C4-2B (cell line): ENCODE results near the gene BRSK2.

Experiments
- H3K27ac ChIP-seq: fragments of 450-650 bp; 2 replicates; pipeline ENCODE4 v1.5.1; 2017
- ZFX ChIP-seq: fragments of 450-650 bp; IDR thresholded peaks from 2 replicates; pipeline ENCODE4 v1.6.1; 2017
- TF ChIP-seq, protein P1 (sequence below): fragments of 450-650 bp; conservative IDR thresholded peaks from 2 replicates; pipeline ENCODE4 v1.5.1; 2017; ENCODE audit warnings: mild to moderate bottlenecking

BRSK2 gene

DNA sequence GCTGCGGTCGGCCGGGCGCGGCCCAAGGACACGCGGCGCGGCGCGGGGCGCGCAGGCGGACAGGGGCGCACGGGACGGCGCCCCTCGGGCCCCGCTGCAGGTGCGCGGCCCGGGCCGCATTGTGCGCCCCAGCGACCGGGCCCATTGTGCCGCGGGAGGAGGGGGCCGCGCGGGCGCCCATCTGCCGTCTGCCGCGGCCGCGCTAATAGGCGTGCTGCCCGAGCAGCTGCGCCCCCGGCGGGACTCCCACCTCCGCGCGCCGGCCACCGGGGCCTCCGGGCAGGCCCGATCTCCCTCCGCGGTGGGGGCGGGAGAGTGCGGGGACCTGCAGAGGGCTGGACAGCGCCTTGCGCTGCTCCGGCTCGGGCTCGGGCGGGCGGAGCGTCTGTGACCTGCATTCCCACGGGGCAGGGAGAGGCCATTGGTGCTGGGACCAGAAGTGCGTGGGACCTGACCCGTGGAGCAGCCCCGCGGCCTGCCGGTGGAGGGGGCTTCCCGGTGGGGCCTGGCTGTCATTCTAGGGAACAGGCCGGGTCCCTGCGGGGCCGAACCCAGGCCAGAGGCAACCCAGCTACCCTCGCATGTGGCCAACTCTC, 933 bp downstream of the BRSK2 start:
- H3K27ac ChIP-seq: no peak overlapping the region
- TF ChIP-seq, protein P1, sequence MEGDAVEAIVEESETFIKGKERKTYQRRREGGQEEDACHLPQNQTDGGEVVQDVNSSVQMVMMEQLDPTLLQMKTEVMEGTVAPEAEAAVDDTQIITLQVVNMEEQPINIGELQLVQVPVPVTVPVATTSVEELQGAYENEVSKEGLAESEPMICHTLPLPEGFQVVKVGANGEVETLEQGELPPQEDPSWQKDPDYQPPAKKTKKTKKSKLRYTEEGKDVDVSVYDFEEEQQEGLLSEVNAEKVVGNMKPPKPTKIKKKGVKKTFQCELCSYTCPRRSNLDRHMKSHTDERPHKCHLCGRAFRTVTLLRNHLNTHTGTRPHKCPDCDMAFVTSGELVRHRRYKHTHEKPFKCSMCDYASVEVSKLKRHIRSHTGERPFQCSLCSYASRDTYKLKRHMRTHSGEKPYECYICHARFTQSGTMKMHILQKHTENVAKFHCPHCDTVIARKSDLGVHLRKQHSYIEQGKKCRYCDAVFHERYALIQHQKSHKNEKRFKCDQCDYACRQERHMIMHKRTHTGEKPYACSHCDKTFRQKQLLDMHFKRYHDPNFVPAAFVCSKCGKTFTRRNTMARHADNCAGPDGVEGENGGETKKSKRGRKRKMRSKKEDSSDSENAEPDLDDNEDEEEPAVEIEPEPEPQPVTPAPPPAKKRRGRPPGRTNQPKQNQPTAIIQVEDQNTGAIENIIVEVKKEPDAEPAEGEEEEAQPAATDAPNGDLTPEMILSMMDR: no peak
- TF ChIP-seq ZFX: no peak

DNA sequence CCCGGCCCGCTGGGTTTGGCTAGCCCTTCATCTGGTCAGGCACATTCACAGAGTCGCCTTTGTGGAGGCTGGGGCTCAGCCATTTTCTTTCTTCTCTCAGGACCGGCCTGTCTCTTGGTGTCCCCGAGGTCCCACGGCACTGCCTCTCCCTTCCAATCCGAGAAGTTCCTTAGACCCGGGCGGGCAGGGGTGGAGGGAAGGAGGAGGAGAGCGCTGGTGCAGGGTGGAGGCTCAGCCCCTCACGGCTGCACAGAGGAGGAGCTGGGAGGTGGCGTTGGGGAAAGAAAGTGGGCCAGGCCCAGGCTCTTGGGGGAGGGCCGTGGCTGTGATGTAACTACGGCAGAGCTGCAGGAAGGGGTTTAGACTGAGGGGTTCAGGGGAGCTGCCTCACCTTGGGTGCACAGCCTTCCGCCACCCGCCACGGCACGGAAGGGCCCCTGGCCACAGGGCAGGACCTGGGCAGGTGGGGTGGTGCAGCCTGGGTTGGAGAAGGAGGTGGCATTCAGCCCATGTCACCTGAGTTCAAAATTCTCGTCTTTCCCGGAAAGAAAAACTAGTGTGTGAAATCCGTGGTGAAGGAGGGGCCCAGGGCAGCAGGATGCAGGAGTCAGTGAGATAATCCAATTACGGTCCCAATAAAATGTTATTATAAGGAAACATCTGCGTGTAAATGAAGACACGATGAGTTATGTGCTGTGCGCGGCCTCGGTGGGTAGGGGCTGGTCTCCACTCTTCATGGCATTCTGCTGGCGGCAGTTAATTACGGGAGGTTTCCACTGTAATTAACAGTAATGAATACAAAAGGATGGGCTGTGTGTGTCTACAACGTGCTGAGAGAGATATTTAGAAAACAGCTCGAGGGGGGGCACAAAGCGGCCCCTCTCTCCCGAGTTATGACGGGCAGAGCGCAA, 1.7 kb downstream of the BRSK2 start:
- no peak for TF ChIP-seq ZFX
- TF ChIP-seq, protein P1: no peak
- no peak overlapping the region for H3K27ac ChIP-seq

DNA sequence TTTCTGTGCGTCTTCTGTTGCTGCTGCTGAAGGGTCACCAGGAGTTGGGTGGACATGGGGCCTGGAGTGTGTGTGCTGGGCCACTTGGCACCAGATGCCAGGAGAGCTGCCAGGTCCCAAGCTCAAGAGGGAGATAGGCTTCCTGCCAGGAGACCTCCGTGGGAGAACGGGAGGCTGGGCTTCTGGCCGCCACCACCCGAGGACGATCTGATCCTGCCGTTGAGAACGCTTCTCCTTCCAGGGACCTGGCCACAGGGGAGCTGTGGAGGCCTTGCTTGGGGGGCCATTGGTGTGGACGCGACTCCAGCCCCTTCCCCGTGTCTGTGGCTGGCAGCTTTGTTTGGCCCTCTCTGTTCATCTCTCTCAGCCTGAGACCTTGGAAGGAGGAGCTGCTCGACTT, 2.4 kb downstream of the BRSK2 start:
- H3K27ac ChIP-seq: no peak overlapping the region
- TF ChIP-seq ZFX: no peak

DNA sequence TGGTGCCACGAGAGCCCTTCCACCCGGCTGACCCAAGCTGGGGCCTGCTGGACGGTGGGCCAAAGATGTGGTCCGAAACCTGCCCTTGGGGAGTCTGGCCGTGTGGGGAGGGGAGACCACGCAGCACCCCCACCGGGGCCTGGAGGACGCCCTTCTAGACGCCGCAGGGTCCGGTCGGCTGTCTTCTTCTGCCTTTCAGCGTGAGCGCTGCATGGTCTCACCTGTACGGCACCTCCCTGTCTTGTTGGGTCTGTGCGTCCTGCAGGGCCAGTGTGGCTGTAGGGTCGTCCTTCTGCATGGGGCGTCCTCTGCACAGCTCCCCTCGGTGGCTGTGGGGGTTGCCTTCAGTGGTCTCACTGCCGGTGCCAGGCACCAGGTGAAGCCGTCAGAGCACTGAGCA, 2.8 kb downstream of the BRSK2 start:
- H3K27ac ChIP-seq: no peak overlapping the region
- TF ChIP-seq, protein P1: no peak
- no peak for TF ChIP-seq ZFX

DNA sequence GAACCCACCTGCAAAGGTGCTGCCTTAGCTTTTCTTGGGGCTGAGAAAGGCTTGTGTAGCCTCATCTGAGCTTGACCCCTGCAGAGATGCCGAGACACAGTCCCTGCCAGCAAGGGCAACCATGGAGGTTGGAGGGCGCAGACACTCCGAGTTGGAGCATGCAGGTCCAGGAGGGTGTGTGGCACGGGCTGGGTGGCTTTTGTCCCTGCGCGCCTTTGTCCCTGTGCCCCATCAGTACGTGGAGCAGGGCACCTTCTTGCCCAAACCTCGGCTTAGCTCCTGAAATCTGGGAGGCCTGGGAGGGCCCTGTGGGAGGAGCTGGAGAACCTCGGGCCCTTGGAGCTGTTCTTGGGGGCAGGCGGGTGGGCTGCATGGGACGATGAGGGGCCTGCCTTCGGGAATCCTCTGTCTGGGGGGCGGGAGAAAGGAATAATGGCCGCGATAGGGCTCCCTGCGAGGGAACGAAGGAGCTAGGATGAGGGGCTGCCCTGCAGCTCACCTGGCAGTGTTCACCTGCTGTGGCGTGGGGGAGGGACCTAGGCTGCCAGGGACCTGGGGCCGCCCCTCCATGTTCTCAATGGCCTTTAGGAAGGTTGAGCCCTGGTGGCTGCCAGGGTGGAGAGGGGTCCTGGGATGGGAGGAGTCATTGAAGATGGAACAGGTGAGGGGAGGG, 3.4 kb downstream of the BRSK2 start:
- TF ChIP-seq ZFX: no peak
- TF ChIP-seq, protein P1: no peak
- H3K27ac ChIP-seq: no peak overlapping the region

DNA sequence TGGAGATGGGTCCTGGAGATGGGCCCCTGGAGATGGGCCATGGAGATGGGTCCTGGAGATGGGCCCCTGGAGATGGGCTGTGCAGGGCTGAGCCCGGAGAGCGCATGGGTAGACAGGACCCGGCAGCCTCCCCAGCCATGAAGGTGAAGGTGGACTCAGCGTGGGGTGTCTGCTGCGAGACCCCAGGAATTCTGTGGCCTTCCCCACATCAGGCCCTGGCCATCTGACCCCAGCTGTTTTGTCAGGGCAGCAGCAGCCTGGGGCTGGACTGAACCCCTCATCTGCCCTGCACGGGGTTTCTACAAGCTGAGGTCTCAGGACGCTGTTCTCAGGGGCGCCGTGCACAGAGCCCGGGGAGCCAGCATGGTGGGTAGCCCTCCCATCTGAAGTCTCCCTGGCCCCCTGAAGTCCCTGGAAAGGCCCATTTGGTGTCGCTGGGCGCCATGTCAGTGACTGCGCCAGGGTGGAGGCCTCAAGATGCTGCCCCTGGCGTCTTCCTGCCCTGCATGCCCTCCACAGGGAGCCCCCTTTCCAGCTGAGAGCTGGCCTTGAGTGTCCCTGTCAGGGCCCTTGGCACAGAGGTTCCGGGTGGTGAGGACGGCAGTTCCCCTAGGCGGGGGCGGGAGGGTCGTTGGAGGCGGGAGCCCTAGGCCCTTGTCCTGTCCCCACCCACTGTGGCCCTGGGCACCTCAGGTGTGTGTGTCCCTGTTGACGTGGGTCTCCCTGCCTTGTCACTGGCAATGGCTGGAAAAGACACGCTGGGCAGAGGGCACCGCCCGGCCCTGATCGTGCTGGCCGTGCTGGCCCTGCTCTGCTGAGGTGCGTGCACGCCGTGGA, 5.4 kb downstream of the BRSK2 start:
- no peak for TF ChIP-seq ZFX
- TF ChIP-seq, protein P1: no peak
- H3K27ac ChIP-seq: no peak overlapping the region

DNA sequence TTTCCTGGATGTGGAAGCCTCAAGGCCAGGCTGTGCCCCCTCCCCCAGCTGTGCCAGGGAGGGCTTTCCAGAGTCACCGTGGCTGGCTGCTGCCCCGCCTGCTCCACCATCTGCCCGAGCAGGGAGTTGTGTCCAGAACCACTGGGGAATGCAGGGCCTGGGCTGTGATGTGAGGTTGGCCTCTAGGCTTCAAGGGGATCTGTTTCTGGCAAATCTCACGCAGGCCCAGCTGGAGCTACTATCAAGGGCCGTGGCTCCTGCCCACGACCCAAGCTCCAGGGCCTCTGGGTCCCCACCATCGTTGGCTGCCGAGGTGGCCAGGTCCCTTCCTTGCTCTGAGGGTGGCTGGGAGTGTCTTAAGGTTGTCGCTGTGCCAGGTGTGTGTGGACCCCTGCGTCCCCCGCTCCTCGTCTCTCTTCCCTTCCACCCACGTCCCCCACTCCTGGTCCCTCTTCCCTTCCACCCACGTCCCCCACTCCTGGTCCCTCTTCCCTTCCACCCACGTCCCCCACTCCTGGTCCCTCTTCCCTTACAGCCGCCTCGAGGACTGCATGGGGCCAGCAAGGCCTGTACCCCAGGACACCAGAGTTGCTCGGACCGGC, 6.1 kb downstream of the BRSK2 start:
- no peak overlapping the region for H3K27ac ChIP-seq
- TF ChIP-seq, protein P1: no peak
- no peak for TF ChIP-seq ZFX
